HEK293 (cell line): ENCODE measurements around the gene FHIT.

ENCODE experiments used
- CTCF ChIA-PET: fragments of 350-600 bp; formaldehyde crosslinking; extraction: SDS; loops from one replicate; lab custom pipeline; 2021; ENCODE audit warnings: antibody characterized with exemption; lab: Yijun Ruan, JAX
- POLR2A ChIA-PET: fragments of 300-600 bp; formaldehyde crosslinking; extraction: SDS; loops from one replicate; lab custom pipeline; 2020; ENCODE audit warnings: antibody characterized with exemption, inconsistent platforms; lab: Yijun Ruan, JAX
- H3K27ac ChIP-seq: fragments of 200-500 bp; sonication (Bioruptor generic); 2 replicates; pipeline ENCODE4 v1.5.1; 2014; ENCODE audit warnings: low read depth, low read length, control low read depth, inconsistent platforms; ENCODE audit errors: extremely low read depth
- H3K36me3 ChIP-seq, 2 experiments: fragments of 200-500 bp in 1 of 2; sonication (Bioruptor generic) in 1 of 2; 1 replicate in 1 of 2; 2 replicates in 1 of 2; pipeline ENCODE4 v1.5.1; 2014 to 2017; ENCODE audit warnings: inconsistent platforms in 2 of 2, low read length in 2 of 2; ENCODE audit not compliant: control insufficient read depth in 2 of 2, insufficient read depth in 1 of 2
- H3K4me1 ChIP-seq: fragments of 200-500 bp; sonication (Bioruptor generic); 2 replicates; pipeline ENCODE4 v1.5.1; 2014; ENCODE audit warnings: mild to moderate bottlenecking, low read length, inconsistent platforms; ENCODE audit not compliant: control insufficient read depth, insufficient read depth
- H3K4me3 ChIP-seq: 2 replicates; pipeline ENCODE4 v1.5.1; 2011; ENCODE audit warnings: low read depth, mild to moderate bottlenecking, control low read depth, low read length, moderate library complexity
- H3K9me3 ChIP-seq: fragments of 200-500 bp; sonication (Bioruptor generic); 2 replicates; pipeline ENCODE4 v1.5.1; 2014; ENCODE audit warnings: low read depth, low read length, inconsistent platforms; ENCODE audit not compliant: control insufficient read depth, insufficient read depth
- MYNN ChIP-seq: fragments of 450-650 bp; formaldehyde crosslinking; IDR thresholded peaks from 2 replicates; pipeline ENCODE4 v1.5.1; 2016; ENCODE audit warnings: missing biosample characterization, missing genetic modification characterization, borderline replicate concordance
- PBX3 ChIP-seq: sonication (generic); formaldehyde crosslinking; IDR thresholded peaks from 2 replicates; pipeline ENCODE4 v1.8.1; 2022; ENCODE audit warnings: mild to moderate bottlenecking, moderate library complexity, missing genetic modification reagents
- SETDB1 ChIP-seq: IDR thresholded peaks from one replicate; pipeline ENCODE4 v1.6.1; 2017; ENCODE audit warnings: mild to moderate bottlenecking, low read length, moderate library complexity, mixed read lengths; ENCODE audit not compliant: insufficient read length
- SP2 ChIP-seq: fragments of 450-650 bp; formaldehyde crosslinking; IDR thresholded peaks from 2 replicates; pipeline ENCODE4 v1.5.1; 2016; ENCODE audit warnings: missing biosample characterization, missing genetic modification characterization
- ZFP41 ChIP-seq: fragments of 450-650 bp; formaldehyde crosslinking; IDR thresholded peaks from 2 replicates; pipeline ENCODE4 v1.5.1; 2016; ENCODE audit warnings: missing biosample characterization, missing genetic modification characterization, borderline replicate concordance
- ZNF114 ChIP-seq: fragments of 450-650 bp; formaldehyde crosslinking; IDR thresholded peaks from 2 replicates; pipeline ENCODE4 v1.5.0; 2017; ENCODE audit warnings: missing biosample characterization, missing genetic modification characterization
- ZNF132 ChIP-seq: fragments of 450-650 bp; formaldehyde crosslinking; IDR thresholded peaks from 2 replicates; pipeline ENCODE4 v1.5.1; 2017; ENCODE audit warnings: missing biosample characterization, missing genetic modification characterization, borderline replicate concordance
- ZNF138 ChIP-seq: fragments of 450-650 bp; formaldehyde crosslinking; IDR thresholded peaks from 2 replicates; pipeline ENCODE4 v1.5.1; 2016; ENCODE audit warnings: missing biosample characterization, missing genetic modification characterization, borderline replicate concordance
- ZNF148 ChIP-seq: fragments of 450-650 bp; formaldehyde crosslinking; IDR thresholded peaks from 2 replicates; pipeline ENCODE4 v1.5.0; 2017; ENCODE audit warnings: missing biosample characterization, missing genetic modification characterization, borderline replicate concordance
- ZNF2 ChIP-seq: fragments of 450-650 bp; formaldehyde crosslinking; IDR thresholded peaks from 2 replicates; pipeline ENCODE4 v1.5.1; 2016; ENCODE audit warnings: missing biosample characterization, missing genetic modification characterization
- ZNF214 ChIP-seq: fragments of 450-650 bp; formaldehyde crosslinking; IDR thresholded peaks from 2 replicates; pipeline ENCODE4 v1.5.1; 2017; ENCODE audit warnings: missing biosample characterization, mild to moderate bottlenecking, missing genetic modification characterization, borderline replicate concordance
- ZNF350 ChIP-seq: fragments of 450-650 bp; formaldehyde crosslinking; IDR thresholded peaks from 2 replicates; pipeline ENCODE4 v1.5.0; 2017; ENCODE audit warnings: missing biosample characterization, mild to moderate bottlenecking, missing genetic modification characterization
- ZNF473 ChIP-seq: fragments of 450-650 bp; formaldehyde crosslinking; IDR thresholded peaks from 2 replicates; pipeline ENCODE4 v1.5.1; 2017; ENCODE audit warnings: missing biosample characterization, missing genetic modification characterization
- ZNF488 ChIP-seq: fragments of 450-650 bp; formaldehyde crosslinking; IDR thresholded peaks from 2 replicates; pipeline ENCODE4 v1.5.1; 2016; ENCODE audit warnings: missing biosample characterization, missing genetic modification characterization
- ZNF529 ChIP-seq: fragments of 450-650 bp; formaldehyde crosslinking; IDR thresholded peaks from 2 replicates; pipeline ENCODE4 v1.5.1; 2017; ENCODE audit warnings: missing genetic modification characterization, missing biosample characterization; ENCODE audit not compliant: insufficient replicate concordance
- ZNF560 ChIP-seq: fragments of 450-650 bp; formaldehyde crosslinking; IDR thresholded peaks from 2 replicates; pipeline ENCODE4 v1.5.1; 2017; ENCODE audit warnings: missing biosample characterization, missing genetic modification characterization, borderline replicate concordance
- ZNF639 ChIP-seq: fragments of 450-650 bp; formaldehyde crosslinking; IDR thresholded peaks from 2 replicates; pipeline ENCODE4 v1.5.1; 2016; ENCODE audit warnings: missing biosample characterization, missing genetic modification characterization
- ZNF654 ChIP-seq: fragments of 450-650 bp; formaldehyde crosslinking; IDR thresholded peaks from 2 replicates; pipeline ENCODE4 v1.5.1; 2016; ENCODE audit warnings: low read depth, missing biosample characterization, missing genetic modification characterization
- ZNF792 ChIP-seq: fragments of 450-650 bp; formaldehyde crosslinking; IDR thresholded peaks from 2 replicates; pipeline ENCODE4 v1.5.1; 2016; ENCODE audit warnings: missing biosample characterization, missing genetic modification characterization

FHIT gene

GRCh38 chr3:59699648-59700320, 1551.5 kb downstream of the FHIT start:
- Histone ChIP-seq H3K27ac (no peak overlapping the region), H3K4me1 (no peaks in the 10 kb centered on the region), H3K36me3 (no peaks in the 10 kb centered on the region), H3K4me3 (no peak overlapping the region), H3K9me3 (no peaks in the 10 kb centered on the region)
- POLR2A ChIA-PET = no interaction called here
- TF ChIP-seq ZNF214 (tag by site-specific recombination) = no peak
- TF ChIP-seq ZNF560 (tag by site-specific recombination) = no peak
- TF ChIP-seq ZNF2 = no peak
- TF ChIP-seq ZNF529 (tag by site-specific recombination) = no peak
- TF ChIP-seq PBX3 (CRISPR knock-in tag) = no peak
- TF ChIP-seq ZNF114 (tag by site-specific recombination) = no peak
- no peak for TF ChIP-seq ZNF654 (tag by site-specific recombination)
- TF ChIP-seq ZNF132 (tag by site-specific recombination) = no peak
- TF ChIP-seq ZNF639 = no peak
- TF ChIP-seq ZNF473 (tag by site-specific recombination) = no peak
- TF ChIP-seq SETDB1 = no peak
- TF ChIP-seq ZNF138 (tag by site-specific recombination) = no peak
- no peak for TF ChIP-seq ZNF148 (tag by site-specific recombination)
- TF ChIP-seq ZNF350 (tag by site-specific recombination) = no peak
- TF ChIP-seq SP2 (tag by site-specific recombination) = no peak
- no peak for TF ChIP-seq ZNF792
- TF ChIP-seq ZNF488 (tag by site-specific recombination) = no peak
- TF ChIP-seq ZFP41 = no peak
- no peak for TF ChIP-seq MYNN (tag by site-specific recombination)
- CTCF ChIA-PET = no interaction called here
